IMR-90 (cell line): Measurements from ENCODE around the gene GLS. TPM values are rescaled to one million over a fixed set of nuclear protein-coding genes. Genes with fewer than 3 reads are reported as not detected.
A peak's percentile ranks its signal among the peaks of the same experiment; 100 is the strongest.

ENCODE experiments used
- ATAC-seq: fragments of 200-7000 bp; cut with Tn5 transposase; 2 replicates; pipeline ENCODE4 v1.9.1; 2020; ENCODE audit warnings: low read depth, mild to moderate bottlenecking, moderate library complexity
- BruUV-seq: library from RNA; stranded (reverse); fragments of 400-500 nt; replicated peaks from 2 replicates; lab custom pipeline; 2021; lab: Mats Ljungman, UMichigan
- CTCF ChIA-PET: fragments of 300-600 bp; formaldehyde crosslinking; extraction: SDS; loops from one replicate; lab custom pipeline; 2021; ENCODE audit warnings: antibody characterized with exemption; lab: Yijun Ruan, JAX
- POLR2A ChIA-PET: fragments of 300-600 bp; sonication (Branson Sonifier 250); formaldehyde crosslinking; loops from one replicate; lab custom pipeline; 2022; ENCODE audit warnings: antibody characterized with exemption; ENCODE audit not compliant: unreplicated experiment; lab: Charles Lee
- DNase-seq: peaks from one replicate; pipeline ENCODE4 v3.0.0; 2013
- H2AFZ ChIP-seq: replicated peaks from 2 replicates; pipeline ENCODE3; 2013; ENCODE audit warnings: low read length, mild to moderate bottlenecking; ENCODE audit not compliant: poor library complexity
- H2AK5ac ChIP-seq: 2 replicates; pipeline ENCODE4 v1.6.1; 2013; ENCODE audit warnings: low read depth, low read length, inconsistent platforms
- H2AK9ac ChIP-seq: replicated peaks from 2 replicates; pipeline ENCODE3; 2013; ENCODE audit warnings: mild to moderate bottlenecking, low read depth, low read length, moderate library complexity; ENCODE audit not compliant: poor library complexity
- H2BK120ac ChIP-seq: 2 replicates; pipeline ENCODE4 v1.6.1; 2013; ENCODE audit warnings: low read depth, low read length, inconsistent platforms
- H2BK15ac ChIP-seq: 3 replicates; pipeline ENCODE4 v1.6.1; 2013; ENCODE audit warnings: low read depth, low read length, inconsistent platforms
- H2BK20ac ChIP-seq: 2 replicates; pipeline ENCODE4 v1.6.1; 2013; ENCODE audit warnings: low read depth, mild to moderate bottlenecking, inconsistent platforms, low read length, moderate library complexity
- H2BK5ac ChIP-seq: 2 replicates; pipeline ENCODE4 v1.6.1; 2013; ENCODE audit warnings: mild to moderate bottlenecking, low read depth, low read length, inconsistent platforms; ENCODE audit not compliant: poor library complexity, severe bottlenecking
- H3K14ac ChIP-seq: replicated peaks from 2 replicates; pipeline ENCODE4 v1.6.1; 2013; ENCODE audit warnings: low read depth, low read length, inconsistent platforms
- H3K18ac ChIP-seq: 2 replicates; pipeline ENCODE4 v1.6.1; 2013; ENCODE audit warnings: low read depth, low read length, control low read depth
- H3K23ac ChIP-seq: 2 replicates; pipeline ENCODE4 v1.6.1; 2013; ENCODE audit warnings: low read depth, low read length, inconsistent platforms
- H3K27ac ChIP-seq: 2 replicates; pipeline ENCODE4 v1.5.1; 2013; ENCODE audit warnings: mild to moderate bottlenecking, control low read depth, low read length; ENCODE audit not compliant: insufficient read depth
- H3K27me3 ChIP-seq: 2 replicates; pipeline ENCODE4 v1.6.1; 2013; ENCODE audit warnings: low read length; ENCODE audit not compliant: control insufficient read depth, insufficient read depth
- H3K36me3 ChIP-seq: 2 replicates; pipeline ENCODE4 v1.6.1; 2013; ENCODE audit warnings: low read length, mixed read lengths; ENCODE audit not compliant: control insufficient read depth, insufficient read depth
- H3K4ac ChIP-seq: 2 replicates; pipeline ENCODE4 v1.6.1; 2013; ENCODE audit warnings: low read depth, low read length, inconsistent platforms
- H3K4me1 ChIP-seq: 2 replicates; pipeline ENCODE4 v1.6.1; 2013; ENCODE audit warnings: low read length, mixed read lengths; ENCODE audit not compliant: control insufficient read depth, insufficient read depth
- H3K4me2 ChIP-seq: 2 replicates; pipeline ENCODE4 v1.6.1; 2013; ENCODE audit warnings: low read depth, mild to moderate bottlenecking, control low read depth, low read length, moderate library complexity
- H3K4me3 ChIP-seq: 2 replicates; pipeline ENCODE4 v1.5.1; 2013; ENCODE audit warnings: low read depth, mild to moderate bottlenecking, control low read depth, low read length, moderate library complexity; ENCODE audit not compliant: insufficient read depth
- H3K56ac ChIP-seq: 2 replicates; pipeline ENCODE4 v1.6.1; 2013; ENCODE audit warnings: low read length, inconsistent platforms; ENCODE audit not compliant: insufficient read depth; ENCODE audit errors: extremely low read depth
- H3K79me1 ChIP-seq, 2 experiments: 2 replicates each; pipeline ENCODE4 v1.6.1; 2013; ENCODE audit warnings: low read length in 2 of 2, inconsistent platforms in 1 of 2, low read depth in 1 of 2
- H3K9ac ChIP-seq: 2 replicates; pipeline ENCODE4 v1.6.1; 2013; ENCODE audit warnings: low read depth, low read length, control low read depth
- H3K9me1 ChIP-seq: 2 replicates; pipeline ENCODE4 v1.6.1; 2013; ENCODE audit warnings: low read length, inconsistent platforms; ENCODE audit not compliant: insufficient read depth
- H3K9me3 ChIP-seq: 2 replicates; pipeline ENCODE4 v1.6.1; 2013; ENCODE audit warnings: low read length; ENCODE audit not compliant: control insufficient read depth, insufficient read depth
- H4K20me1 ChIP-seq: 2 replicates; pipeline ENCODE4 v1.6.1; 2013; ENCODE audit warnings: low read length, inconsistent platforms; ENCODE audit not compliant: insufficient read depth
- H4K5ac ChIP-seq: 2 replicates; pipeline ENCODE4 v1.6.1; 2013; ENCODE audit warnings: mild to moderate bottlenecking, low read depth, low read length, control low read depth
- H4K8ac ChIP-seq, 2 experiments: 2 replicates each; pipeline ENCODE4 v1.6.1; 2013; ENCODE audit warnings: low read depth in 2 of 2, low read length in 2 of 2, control low read depth in 1 of 2, inconsistent platforms in 1 of 2
- H4K91ac ChIP-seq: 2 replicates; pipeline ENCODE4 v1.6.1; 2013; ENCODE audit warnings: low read depth, low read length, inconsistent platforms; ENCODE audit not compliant: insufficient read depth
- BHLHE40 ChIP-seq: fragments of 150-350 bp; IDR thresholded peaks from 2 replicates; pipeline ENCODE4 v1.6.1; 2016; ENCODE audit warnings: mild to moderate bottlenecking, low read depth, low read length
- CEBPB ChIP-seq: IDR thresholded peaks from 2 replicates; pipeline ENCODE4 v1.6.1; 2012; ENCODE audit warnings: low read depth, low read length, improper control_type of control experiment
- CHD1 ChIP-seq: IDR thresholded peaks from 2 replicates; pipeline ENCODE4 v1.6.1; 2012; ENCODE audit warnings: low read depth, low read length, improper control_type of control experiment
- FOS ChIP-seq: fragments of 150-350 bp; IDR thresholded peaks from 2 replicates; pipeline ENCODE4 v1.6.1; 2016; ENCODE audit warnings: low read depth, low read length
- MAFK ChIP-seq: IDR thresholded peaks from 2 replicates; pipeline ENCODE4 v1.6.1; 2012; ENCODE audit warnings: low read depth, low read length, improper control_type of control experiment
- MAZ ChIP-seq: IDR thresholded peaks from 2 replicates; pipeline ENCODE4 v1.6.1; 2012; ENCODE audit warnings: low read depth, mild to moderate bottlenecking, low read length, improper control_type of control experiment, moderate library complexity, borderline replicate concordance
- MXI1 ChIP-seq: IDR thresholded peaks from 2 replicates; pipeline ENCODE4 v1.6.1; 2012; ENCODE audit warnings: low read depth, mild to moderate bottlenecking, low read length, moderate library complexity, borderline replicate concordance
- NFE2L2 ChIP-seq: fragments of 150-350 bp; IDR thresholded peaks from 2 replicates; pipeline ENCODE4 v1.6.1; 2016; ENCODE audit warnings: low read depth, mild to moderate bottlenecking, low read length
- POLR2A ChIP-seq: IDR thresholded peaks from 2 replicates; pipeline ENCODE4 v1.6.1; 2012; ENCODE audit warnings: mild to moderate bottlenecking, low read depth, low read length
- RAD21 ChIP-seq: IDR thresholded peaks from 2 replicates; pipeline ENCODE4 v1.6.1; 2012; ENCODE audit warnings: low read length, improper control_type of control experiment
- RCOR1 ChIP-seq: IDR thresholded peaks from 2 replicates; pipeline ENCODE4 v1.6.1; 2012; ENCODE audit warnings: mild to moderate bottlenecking, low read length, improper control_type of control experiment; ENCODE audit not compliant: insufficient replicate concordance
- RFX5 ChIP-seq: IDR thresholded peaks from 2 replicates; pipeline ENCODE4 v1.8.0; 2012; ENCODE audit warnings: low read depth, mild to moderate bottlenecking, low read length, moderate library complexity
- SMC3 ChIP-seq: fragments of 150-350 bp; IDR thresholded peaks from 2 replicates; pipeline ENCODE4 v1.6.1; 2016; ENCODE audit warnings: low read depth, mild to moderate bottlenecking, antibody characterized with exemption, low read length, moderate library complexity
- WGBS, 2 experiments: methylation state at CpG; one replicate each; pipeline versions ENCODE4 v1.1.5 to v1.1.7; 2013; ENCODE audit warnings: missing lambda C conversion rate in 2 of 2; ENCODE audit not compliant: insufficient read length in 1 of 2; ENCODE audit errors: extremely low coverage in 2 of 2; 5-methylcytosine and 5-hydroxymethylcytosine counted together
- dilution Hi-C: fragments of 300-500 bp; cut with HindIII; formaldehyde crosslinking; loops from one replicate; pipeline ENCODE4 v1.14.3; 2018; ENCODE audit warnings: low sequenced_read_pairs; ENCODE audit not compliant: unreplicated experiment
- in situ Hi-C: fragments of 300-500 bp; cut with MboI; formaldehyde crosslinking; loops from 3 replicates; pipeline ENCODE4 v1.14.3; 2019; ENCODE audit warnings: low sequenced_read_pairs, inconsistent platforms, mixed read lengths
- intact Hi-C: fragments of 100-400 bp; cut with micrococcal nuclease; formaldehyde crosslinking; loops from 2 replicates; pipeline ENCODE4 v1.10.0; 2022
- polyA plus RNA-seq, 3 experiments: library from polyadenylated mRNA; depleted of rRNA; stranded (reverse); fragments of >200 nt; gene quantifications; 2 replicates each; pipeline ENCODE4 v1.2.3, GENCODE V29; 2012; ENCODE audit warnings: low replicate concordance in 1 of 3
- total RNA-seq: library from RNA; depleted of rRNA; stranded (reverse); fragments of >200 nt; gene quantifications from 2 replicates; pipeline ENCODE4 v1.2.3, GENCODE V29; 2012
- TF ChIP-seq, protein P1 (sequence below): fragments of 150-350 bp; IDR thresholded peaks from 2 replicates; pipeline ENCODE4 v1.6.1; 2017; ENCODE audit warnings: mild to moderate bottlenecking, antibody characterized with exemption, low read length, low read depth
- TF ChIP-seq, protein P2 (sequence below): fragments of 150-350 bp; IDR thresholded peaks from 2 replicates; pipeline ENCODE4 v1.6.1; 2016; ENCODE audit warnings: low read depth, mild to moderate bottlenecking, low read length, moderate library complexity, borderline replicate concordance
- TF ChIP-seq, protein P3 (sequence below): conservative IDR thresholded peaks from 2 replicates; pipeline ENCODE4 v1.5.1; 2012; ENCODE audit warnings: mild to moderate bottlenecking, low read depth, low read length, improper control_type of control experiment

The GLS gene
- total and polyA plus RNA-seq, 2 of the 4 experiments (the other 2 are of a cell fraction): 87.5 to 130 TPM

GRCh38 chr2:191013682-191013931, 133.0 kb downstream of the GLS start:
- peak overlapping the region; percentile 68 for H2BK120ac ChIP-seq
- H3K36me3 ChIP-seq: peaks cover 7% of the 10 kb centered on the region; the same call in 1 of the 2 replicates
- H3K4me3 ChIP-seq: peak overlapping the region; percentile 82
- peak overlapping the region; percentile 68 for H3K4ac ChIP-seq
- peak overlapping the region; percentile 76 for H2AK5ac ChIP-seq
- WGBS, 2 experiments: 0% methylated on average over 9 of the region's 14 CpGs; no CpG with 5 or more reads in 1 of the 2 experiments
- H3K9me1 ChIP-seq: peaks cover 24% of the 10 kb centered on the region
- H3K79me1 ChIP-seq: peaks cover 27 to 48% of the 10 kb centered on the region in 2 experiments
- peak overlapping the region; percentile 87 for H3K9ac ChIP-seq
- peak overlapping the region; percentile 93 for H2AFZ ChIP-seq
- peak overlapping the region; percentile 64 for H3K56ac ChIP-seq
- peak overlapping the region; percentile 11; the same call in 1 of the 2 replicates for H2BK20ac ChIP-seq
- BruUV-seq: TSS peak; percentile 66
- peak overlapping the region; percentile 93 for H2AK9ac ChIP-seq
- in situ Hi-C loops: no loop called here
- H3K27ac ChIP-seq: peak overlapping the region; percentile 82
- peaks cover 15% of the 10 kb centered on the region; the same call in 1 of the 2 replicates for H4K20me1 ChIP-seq
- peak overlapping the region; percentile 19 to 59; a peak in 3 of 4 replicates for H4K8ac ChIP-seq
- no peaks in the 10 kb centered on the region for H3K27me3 ChIP-seq
- ChIA-PET POLR2A (no interaction called here), CTCF (no interaction called here)
- H4K5ac ChIP-seq: peak overlapping the region; percentile 46; the same call in 1 of the 2 replicates
- H3K4me2 ChIP-seq: peak overlapping the region; percentile 92
- H3K9me3 ChIP-seq: no peaks in the 10 kb centered on the region
- DNase-seq (no peak), ATAC-seq (no peak)
- H3K4me1 ChIP-seq: peaks cover 12% of the 10 kb centered on the region
- H3K23ac ChIP-seq: peak overlapping the region; percentile 85
- peak overlapping the region; percentile 16; the same call in 1 of the 3 replicates for H2BK15ac ChIP-seq
- intact Hi-C loops: loop anchor here (1.0 to 5.0 kb wide), 2 partner anchors 34 to 142 kb away; no protein-coding TSS in a partner anchor
- peak overlapping the region; percentile 83 for H2BK5ac ChIP-seq
- dilution Hi-C loops: no loop called here
- H3K14ac ChIP-seq: peak overlapping the region; percentile 92
- TF ChIP-seq CEBPB (no peak), NFE2L2 (no peak), MAZ (no peak), POLR2A (no peak), RCOR1 (no peak), BHLHE40 (no peak), MAFK (no peak), CHD1 (no peak), MXI1 (no peak), SMC3 (no peak), RFX5 (no peak), FOS (no peak), RAD21 (no peak)
- TF ChIP-seq, protein P1, sequence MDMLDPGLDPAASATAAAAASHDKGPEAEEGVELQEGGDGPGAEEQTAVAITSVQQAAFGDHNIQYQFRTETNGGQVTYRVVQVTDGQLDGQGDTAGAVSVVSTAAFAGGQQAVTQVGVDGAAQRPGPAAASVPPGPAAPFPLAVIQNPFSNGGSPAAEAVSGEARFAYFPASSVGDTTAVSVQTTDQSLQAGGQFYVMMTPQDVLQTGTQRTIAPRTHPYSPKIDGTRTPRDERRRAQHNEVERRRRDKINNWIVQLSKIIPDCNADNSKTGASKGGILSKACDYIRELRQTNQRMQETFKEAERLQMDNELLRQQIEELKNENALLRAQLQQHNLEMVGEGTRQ: no peak
- TF ChIP-seq, protein P2, sequence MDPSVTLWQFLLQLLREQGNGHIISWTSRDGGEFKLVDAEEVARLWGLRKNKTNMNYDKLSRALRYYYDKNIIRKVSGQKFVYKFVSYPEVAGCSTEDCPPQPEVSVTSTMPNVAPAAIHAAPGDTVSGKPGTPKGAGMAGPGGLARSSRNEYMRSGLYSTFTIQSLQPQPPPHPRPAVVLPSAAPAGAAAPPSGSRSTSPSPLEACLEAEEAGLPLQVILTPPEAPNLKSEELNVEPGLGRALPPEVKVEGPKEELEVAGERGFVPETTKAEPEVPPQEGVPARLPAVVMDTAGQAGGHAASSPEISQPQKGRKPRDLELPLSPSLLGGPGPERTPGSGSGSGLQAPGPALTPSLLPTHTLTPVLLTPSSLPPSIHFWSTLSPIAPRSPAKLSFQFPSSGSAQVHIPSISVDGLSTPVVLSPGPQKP: no peak
- TF ChIP-seq, protein P3, sequence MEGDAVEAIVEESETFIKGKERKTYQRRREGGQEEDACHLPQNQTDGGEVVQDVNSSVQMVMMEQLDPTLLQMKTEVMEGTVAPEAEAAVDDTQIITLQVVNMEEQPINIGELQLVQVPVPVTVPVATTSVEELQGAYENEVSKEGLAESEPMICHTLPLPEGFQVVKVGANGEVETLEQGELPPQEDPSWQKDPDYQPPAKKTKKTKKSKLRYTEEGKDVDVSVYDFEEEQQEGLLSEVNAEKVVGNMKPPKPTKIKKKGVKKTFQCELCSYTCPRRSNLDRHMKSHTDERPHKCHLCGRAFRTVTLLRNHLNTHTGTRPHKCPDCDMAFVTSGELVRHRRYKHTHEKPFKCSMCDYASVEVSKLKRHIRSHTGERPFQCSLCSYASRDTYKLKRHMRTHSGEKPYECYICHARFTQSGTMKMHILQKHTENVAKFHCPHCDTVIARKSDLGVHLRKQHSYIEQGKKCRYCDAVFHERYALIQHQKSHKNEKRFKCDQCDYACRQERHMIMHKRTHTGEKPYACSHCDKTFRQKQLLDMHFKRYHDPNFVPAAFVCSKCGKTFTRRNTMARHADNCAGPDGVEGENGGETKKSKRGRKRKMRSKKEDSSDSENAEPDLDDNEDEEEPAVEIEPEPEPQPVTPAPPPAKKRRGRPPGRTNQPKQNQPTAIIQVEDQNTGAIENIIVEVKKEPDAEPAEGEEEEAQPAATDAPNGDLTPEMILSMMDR: no peak
- H4K91ac ChIP-seq: peak overlapping the region; percentile 40
- H3K18ac ChIP-seq: peak overlapping the region; percentile 66
